WTC11 (cell line): ENCODE measurements around the gene LRMDA. TPM values are rescaled to one million over a fixed set of nuclear protein-coding genes. Genes with fewer than 3 reads are reported as not detected.

ENCODE experiments used
- ATAC-seq: fragments of 200-7000 bp; cut with Tn5 transposase; 2 replicates; pipeline ENCODE4 v1.10.0; 2021; ENCODE audit warnings: mild to moderate bottlenecking, moderate library complexity
- CTCF ChIA-PET: fragments of 300-600 bp; sonication (Branson Sonifier 250); formaldehyde crosslinking; loops from one replicate; lab custom pipeline; 2021; ENCODE audit warnings: antibody characterized with exemption; lab: Charles Lee
- POLR2A ChIA-PET: fragments of 350-600 bp; sonication (Branson Sonifier 250); formaldehyde crosslinking; loops from one replicate; lab custom pipeline; 2021; ENCODE audit warnings: antibody characterized with exemption; lab: Charles Lee
- DNase-seq: peaks from one replicate; pipeline ENCODE4 v3.0.0; 2021; ENCODE audit warnings: low spot score
- H3K27ac Mint-ChIP-seq: 2 replicates; pipeline ENCODE4 v1.8.0; 2021; ENCODE audit warnings: mixed read lengths
- H3K27me3 Mint-ChIP-seq: 2 replicates; pipeline ENCODE4 v1.8.0; 2021; ENCODE audit warnings: low read depth, mild to moderate bottlenecking, moderate library complexity, mixed read lengths
- H3K36me3 Mint-ChIP-seq: 2 replicates; pipeline ENCODE4 v1.8.0; 2021; ENCODE audit warnings: mixed read lengths
- H3K4me1 Mint-ChIP-seq: 2 replicates; pipeline ENCODE4 v1.8.0; 2022; ENCODE audit warnings: mixed read lengths
- H3K4me3 Mint-ChIP-seq: 2 replicates; pipeline ENCODE4 v1.8.0; 2021; ENCODE audit warnings: mild to moderate bottlenecking, moderate library complexity, mixed read lengths
- H3K9me3 Mint-ChIP-seq: 2 replicates; pipeline ENCODE4 v1.8.0; 2021; ENCODE audit warnings: mixed read lengths
- CBFB ChIP-seq: sonication (generic); formaldehyde crosslinking; IDR thresholded peaks from 2 replicates; pipeline ENCODE4 v1.8.1; 2022; ENCODE audit warnings: mild to moderate bottlenecking, low read depth, missing genetic modification reagents
- CTCF ChIP-seq: fragments of 200-600 bp; IDR thresholded peaks from 2 replicates; pipeline ENCODE4 v1.8.0; 2022; ENCODE audit warnings: antibody characterized with exemption
- ETV6 ChIP-seq: sonication (generic); formaldehyde crosslinking; IDR thresholded peaks from 2 replicates; pipeline ENCODE4 v1.8.1; 2022; ENCODE audit warnings: mild to moderate bottlenecking, missing genetic modification reagents
- IRF1 ChIP-seq: sonication (generic); formaldehyde crosslinking; IDR thresholded peaks from 2 replicates; pipeline ENCODE4 v1.8.0; 2023; ENCODE audit warnings: missing genetic modification reagents
- KAT7 ChIP-seq: sonication (generic); formaldehyde crosslinking; IDR thresholded peaks from 2 replicates; pipeline ENCODE4 v1.8.1; 2023; ENCODE audit warnings: missing genetic modification reagents, mild to moderate bottlenecking, borderline replicate concordance
- MXD4 ChIP-seq: fragments of 250-450 bp; sonication (Bioruptor Pico); IDR thresholded peaks from 2 replicates; pipeline ENCODE4 v1.8.0; 2021; ENCODE audit warnings: mild to moderate bottlenecking, moderate library complexity, borderline replicate concordance
- NR1H2 ChIP-seq: sonication (generic); formaldehyde crosslinking; IDR thresholded peaks from 2 replicates; pipeline ENCODE4 v1.9.0; 2021; ENCODE audit warnings: mild to moderate bottlenecking, moderate library complexity, missing genetic modification reagents
- NR2C2 ChIP-seq: sonication (generic); formaldehyde crosslinking; IDR thresholded peaks from 2 replicates; pipeline ENCODE4 v1.8.0; 2022; ENCODE audit warnings: mild to moderate bottlenecking, missing genetic modification reagents
- PRDM15 ChIP-seq: sonication (generic); formaldehyde crosslinking; IDR thresholded peaks from 2 replicates; pipeline ENCODE4 v1.8.0; 2022; ENCODE audit warnings: missing genetic modification reagents
- PREB ChIP-seq: sonication (generic); formaldehyde crosslinking; IDR thresholded peaks from 2 replicates; pipeline ENCODE4 v1.8.1; 2022; ENCODE audit warnings: mild to moderate bottlenecking, missing genetic modification reagents, moderate library complexity, borderline replicate concordance
- SMAD4 ChIP-seq: sonication (generic); formaldehyde crosslinking; IDR thresholded peaks from 2 replicates; pipeline ENCODE4 v1.8.0; 2022; ENCODE audit warnings: mild to moderate bottlenecking, missing genetic modification reagents
- TEAD1 ChIP-seq: sonication (generic); formaldehyde crosslinking; IDR thresholded peaks from 2 replicates; pipeline ENCODE4 v1.8.0; 2022; ENCODE audit warnings: mild to moderate bottlenecking, missing genetic modification reagents
- ZBTB43 ChIP-seq: sonication (generic); formaldehyde crosslinking; IDR thresholded peaks from 2 replicates; pipeline ENCODE4 v1.8.1; 2023; ENCODE audit warnings: mild to moderate bottlenecking, missing genetic modification reagents
- ZNF138 ChIP-seq: sonication (generic); formaldehyde crosslinking; conservative IDR thresholded peaks from 2 replicates; pipeline ENCODE4 v1.8.1; 2022; ENCODE audit warnings: mild to moderate bottlenecking, moderate library complexity, missing genetic modification reagents
- ZNF317 ChIP-seq: sonication (generic); formaldehyde crosslinking; IDR thresholded peaks from 2 replicates; pipeline ENCODE4 v1.8.1; 2023; ENCODE audit warnings: low read depth, mild to moderate bottlenecking, moderate library complexity, missing genetic modification reagents, borderline replicate concordance
- ZNF425 ChIP-seq: fragments of 250-450 bp; sonication (Bioruptor Pico); conservative IDR thresholded peaks from 2 replicates; pipeline ENCODE4 v1.9.0; 2021; ENCODE audit warnings: mild to moderate bottlenecking
- ZNF671 ChIP-seq: fragments of 250-450 bp; sonication (Bioruptor Pico); IDR thresholded peaks from 2 replicates; pipeline ENCODE4 v1.8.0; 2021; ENCODE audit warnings: mild to moderate bottlenecking
- total RNA-seq: library from RNA; stranded (reverse); gene quantifications from 3 replicates; pipeline ENCODE4 v1.2.3, GENCODE V29; 2021

LRMDA gene
- total RNA-seq, 1 experiment from 2014 or later: 0.92 TPM

GRCh38 chr10:76085002-76085816 lies 653.8 kb downstream of the LRMDA start:
- POLR2A ChIA-PET: no interaction called here
- peaks cover 12% of the 10 kb centered on the region for H3K27me3 Mint-ChIP-seq
- H3K4me1 Mint-ChIP-seq: peaks cover 69% of the 10 kb centered on the region
- H3K36me3 Mint-ChIP-seq: no peaks in the 10 kb centered on the region
- CTCF ChIA-PET: interaction anchor here (2.3 to 3.6 kb wide), 2 partner anchors 49 to 218 kb away, joined by 8 to 29 read pairs; no protein-coding TSS in a partner anchor
- H3K9me3 Mint-ChIP-seq: peaks cover 3% of the 10 kb centered on the region
- no peak overlapping the region for H3K27ac Mint-ChIP-seq
- TF ChIP-seq ZBTB43 (no peak), CTCF (no peak), SMAD4 (CRISPR knock-in tag) (no peak), ZNF425 (CRISPR knock-in tag) (no peak), PRDM15 (CRISPR knock-in tag) (no peak), KAT7 (CRISPR knock-in tag) (no peak), NR2C2 (CRISPR knock-in tag) (no peak), ZNF138 (CRISPR knock-in tag) (no peak), TEAD1 (CRISPR knock-in tag) (no peak), ZNF671 (CRISPR knock-in tag) (no peak), NR1H2 (no peak), MXD4 (CRISPR knock-in tag) (no peak), ZNF317 (CRISPR knock-in tag) (no peak), CBFB (no peak), ETV6 (CRISPR knock-in tag) (no peak), PREB (CRISPR knock-in tag) (no peak), IRF1 (CRISPR knock-in tag) (no peak)
- TF ChIP-seq, all 79 proteins: peak for 0
- DNase-seq: no peak
- ATAC-seq: no peak
- no peak overlapping the region for H3K4me3 Mint-ChIP-seq
